Adrenal gland (tissue), 12 donors: Measurements from ENCODE around the gene CRHR1. TPM values are rescaled to one million over a fixed set of nuclear protein-coding genes. Genes with fewer than 3 reads are reported as not detected.

ENCODE experiments used
- DNase-seq, 7 donors: peaks; one replicate each; pipeline ENCODE4 v3.0.0-alpha.2; 2019 to 2020
- H3K27ac ChIP-seq, 5 donors: fragments of 200-600 bp; sonication (generic) in 4 of 5; 1 replicate in 3 of 5; 2 replicates in 2 of 5; pipeline versions ENCODE4 v1.5.1 to v1.8.0; 2016 to 2020; ENCODE audit warnings: mild to moderate bottlenecking in 1 of 5
- H3K27me3 ChIP-seq: fragments of 200-600 bp; 2 replicates; pipeline ENCODE4 v1.8.0; 2021
- H3K36me3 ChIP-seq, 2 donors: fragments of 200-600 bp; replicated peaks in 1 of 2; 1 replicate in 1 of 2; 2 replicates in 1 of 2; pipeline versions ENCODE4 v1.5.1 to v1.8.0; 2018 to 2022
- H3K4me1 ChIP-seq, 2 donors: fragments of 200-600 bp; replicated peaks in 1 of 2; 1 replicate in 1 of 2; 2 replicates in 1 of 2; pipeline versions ENCODE4 v1.5.1 to v1.8.0; 2018 to 2021
- H3K4me3 ChIP-seq, 4 donors: fragments of 200-600 bp; sonication (generic) in 3 of 4; one replicate each; pipeline ENCODE4 v1.5.1; 2016 to 2018
- H3K9me3 ChIP-seq, 3 donors: fragments of 200-600 bp; sonication (generic) in 1 of 3; replicated peaks in 1 of 3; 1 replicate in 2 of 3; 2 replicates in 1 of 3; pipeline versions ENCODE4 v1.5.1 to v1.8.0; 2016 to 2021
- POLR2A ChIP-seq, 2 donors: fragments of 450-650 bp; IDR thresholded peaks; one replicate each; pipeline ENCODE4 v1.6.1; 2017; ENCODE audit warnings: antibody characterized with exemption in 2 of 2, mild to moderate bottlenecking in 2 of 2, moderate library complexity in 1 of 2
- WGBS, 4 donors: extraction: QIAGEN DNeasy Blood & Tissue Kit in 2 of 4; methylation state at CpG; one replicate each; pipeline versions ENCODE4 v1.1.5 to v1.1.7; 2013 to 2017; 5-methylcytosine and 5-hydroxymethylcytosine counted together
- intact Hi-C, 2 donors: fragments of 100-400 bp; cut with DNase I; formaldehyde crosslinking; loops; one replicate each; pipeline versions ENCODE4 v1.14.1 to v1.15.0; 2022 to 2023
- polyA plus RNA-seq, 3 donors: library from polyadenylated mRNA; stranded (reverse); fragments of 200-250 nt in 2 of 3; fragments of 350-450 nt in 1 of 3; fragmentation: Illumina TruSeq in 1 of 3; extraction: RNeasy Lipid Tissue Mini Kit (QIAGEN cat#74804) in 1 of 3; gene quantifications; one replicate each; pipeline ENCODE4 v1.2.3, GENCODE V29; 2013 to 2014
- total RNA-seq, 9 donors: library from RNA; depleted of rRNA in 4 of 9; stranded (reverse); fragments of >200 nt in 4 of 9; fragments of 120-200 nt in 1 of 9; fragmentation: NEBNext Ultra II Directional in 1 of 9; extraction: Animal tissue kit (Norgen Biotek cat#: 25700) in 1 of 9; gene quantifications; one replicate each; pipeline versions ENCODE4 v1.1.0 to v1.2.4, GENCODE V29; 2013 to 2023
- TF ChIP-seq, protein P1 (sequence below), 6 experiments: fragments of 450-650 bp in 4 of 6; fragments of 200-600 bp in 2 of 6; sonication (generic) in 1 of 6; IDR thresholded peaks; 1 replicate in 5 of 6; 2 replicates in 1 of 6; pipeline versions ENCODE4 v1.5.1 to v1.8.0; 2016 to 2021; ENCODE audit warnings: antibody characterized with exemption in 6 of 6, mild to moderate bottlenecking in 2 of 6, moderate library complexity in 1 of 6
- donor health status: healthy with polysubstance abuse.
- donor health status: Bipolar disorder and iron deficiency.
- donor health status: DM: yes; HTN: yes; CAD: no.
- donor health status: DM: no; HTN: no; CAD: no.
- donor health status: DM: no; HTN: no; CAD: no.
- donor health status: DM: yes; HTN: yes; CAD: no.

The CRHR1 gene
- total and polyA plus RNA-seq, 12 donors = 0.27 TPM; not detected in 11

DNA sequence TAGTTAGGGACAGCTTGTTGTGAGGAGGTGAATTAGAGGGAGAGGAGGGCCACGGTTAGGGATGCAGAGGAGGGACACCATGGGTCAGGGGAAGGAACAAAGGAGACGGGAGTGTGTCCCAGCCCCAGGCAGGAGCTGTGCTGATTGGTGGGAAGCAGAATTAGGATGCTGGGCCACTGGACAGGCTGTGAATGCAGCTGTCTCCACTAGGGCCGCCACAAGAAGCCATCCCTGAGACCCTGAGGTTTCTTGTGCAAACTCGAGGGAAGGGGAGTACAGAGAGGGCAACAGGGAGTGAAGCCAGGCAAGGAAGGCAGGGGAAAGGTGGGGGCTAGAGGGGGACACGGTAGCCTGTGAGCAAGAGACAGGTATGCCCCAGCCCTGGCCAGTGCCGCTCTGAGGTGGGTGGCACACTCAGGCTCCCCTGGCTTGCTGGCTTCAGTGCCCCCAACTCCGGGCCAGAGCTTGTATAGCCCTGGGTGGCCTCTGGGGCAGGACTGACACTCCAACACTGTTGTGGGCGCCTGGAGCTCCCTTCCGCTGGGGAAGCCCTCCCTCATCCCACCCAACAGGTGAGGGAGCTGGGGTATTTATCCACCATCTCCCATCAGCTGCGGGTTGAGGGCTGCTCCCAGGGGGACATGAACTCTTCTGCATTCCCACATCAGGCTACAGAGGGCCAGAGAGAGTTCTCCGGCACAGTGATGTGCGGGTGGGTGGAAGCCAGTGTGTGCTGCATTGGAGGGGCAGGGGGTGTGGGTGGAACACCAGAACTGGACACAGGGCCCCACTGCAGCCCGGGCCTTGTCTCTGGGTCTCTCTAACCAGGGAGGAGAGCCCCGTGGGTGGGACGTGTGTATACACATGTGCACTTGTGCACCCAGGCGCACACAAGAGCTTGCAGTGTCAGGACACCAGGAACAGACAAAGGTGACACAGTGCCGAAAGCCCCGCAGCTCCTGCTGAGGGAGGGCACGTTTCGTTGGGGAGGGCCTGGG, 52.2 kb downstream of the CRHR1 start:
- DNase-seq = no peak
- H3K4me1 ChIP-seq = no peaks in the 10 kb centered on the region
- intact Hi-C loops = loop anchor here in 1 of 2 donors (10.0 kb wide), 2 partner anchors 442 to 612 kb away; partner anchors contain the start of gene FMNL1
- no peak overlapping the region for H3K27ac ChIP-seq
- 64 to 71% (median 67%) methylated on average over 12 to 20 of the region's 20 CpGs for WGBS, 4 donors
- no peaks in the 10 kb centered on the region for H3K9me3 ChIP-seq
- H3K36me3 ChIP-seq = no peaks in the 10 kb centered on the region
- H3K27me3 ChIP-seq = no peaks in the 10 kb centered on the region
- H3K4me3 ChIP-seq = no peak overlapping the region
- no peak for TF ChIP-seq POLR2A (IDR thresholded peaks at IDR 0.05)
- TF ChIP-seq, protein P1, sequence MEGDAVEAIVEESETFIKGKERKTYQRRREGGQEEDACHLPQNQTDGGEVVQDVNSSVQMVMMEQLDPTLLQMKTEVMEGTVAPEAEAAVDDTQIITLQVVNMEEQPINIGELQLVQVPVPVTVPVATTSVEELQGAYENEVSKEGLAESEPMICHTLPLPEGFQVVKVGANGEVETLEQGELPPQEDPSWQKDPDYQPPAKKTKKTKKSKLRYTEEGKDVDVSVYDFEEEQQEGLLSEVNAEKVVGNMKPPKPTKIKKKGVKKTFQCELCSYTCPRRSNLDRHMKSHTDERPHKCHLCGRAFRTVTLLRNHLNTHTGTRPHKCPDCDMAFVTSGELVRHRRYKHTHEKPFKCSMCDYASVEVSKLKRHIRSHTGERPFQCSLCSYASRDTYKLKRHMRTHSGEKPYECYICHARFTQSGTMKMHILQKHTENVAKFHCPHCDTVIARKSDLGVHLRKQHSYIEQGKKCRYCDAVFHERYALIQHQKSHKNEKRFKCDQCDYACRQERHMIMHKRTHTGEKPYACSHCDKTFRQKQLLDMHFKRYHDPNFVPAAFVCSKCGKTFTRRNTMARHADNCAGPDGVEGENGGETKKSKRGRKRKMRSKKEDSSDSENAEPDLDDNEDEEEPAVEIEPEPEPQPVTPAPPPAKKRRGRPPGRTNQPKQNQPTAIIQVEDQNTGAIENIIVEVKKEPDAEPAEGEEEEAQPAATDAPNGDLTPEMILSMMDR (IDR thresholded peaks at IDR 0.05) = no peak

DNA sequence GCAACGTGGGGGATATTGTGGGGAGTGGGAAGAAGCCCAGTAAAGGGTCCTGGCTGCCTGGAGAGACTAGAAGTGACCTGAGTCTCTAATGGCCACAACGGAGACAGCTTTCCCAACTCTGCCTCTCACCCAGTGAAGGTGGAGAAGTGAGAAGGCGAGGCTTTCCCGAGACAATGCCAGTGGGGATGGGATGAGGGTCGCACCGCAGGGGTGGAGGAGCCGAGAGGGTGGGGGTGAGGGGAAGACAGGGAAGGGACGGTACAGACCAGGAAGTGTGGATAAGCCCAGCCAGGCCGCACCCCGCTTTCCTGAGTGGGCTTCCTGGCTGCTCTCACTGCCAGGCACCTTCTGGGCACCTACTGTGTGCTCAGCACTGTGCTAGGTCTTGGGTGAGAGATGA, 53.1 kb downstream of the CRHR1 start:
- WGBS, 4 donors = 42 to 60% (median 54%) methylated on average over 10 of the region's 10 CpGs
- no peak for DNase-seq
- no peak overlapping the region for H3K4me3 ChIP-seq
- H3K36me3 ChIP-seq = no peaks in the 10 kb centered on the region
- H3K27me3 ChIP-seq = no peaks in the 10 kb centered on the region
- H3K4me1 ChIP-seq = no peaks in the 10 kb centered on the region
- TF ChIP-seq, protein P1 (IDR thresholded peaks at IDR 0.05) = no peak
- TF ChIP-seq POLR2A (IDR thresholded peaks at IDR 0.05) = no peak
- H3K27ac ChIP-seq = no peak overlapping the region
- H3K9me3 ChIP-seq = no peaks in the 10 kb centered on the region
- intact Hi-C loops = loop anchor here in 1 of 2 donors (10.0 kb wide), 2 partner anchors 442 to 612 kb away; partner anchors contain the start of gene FMNL1

DNA sequence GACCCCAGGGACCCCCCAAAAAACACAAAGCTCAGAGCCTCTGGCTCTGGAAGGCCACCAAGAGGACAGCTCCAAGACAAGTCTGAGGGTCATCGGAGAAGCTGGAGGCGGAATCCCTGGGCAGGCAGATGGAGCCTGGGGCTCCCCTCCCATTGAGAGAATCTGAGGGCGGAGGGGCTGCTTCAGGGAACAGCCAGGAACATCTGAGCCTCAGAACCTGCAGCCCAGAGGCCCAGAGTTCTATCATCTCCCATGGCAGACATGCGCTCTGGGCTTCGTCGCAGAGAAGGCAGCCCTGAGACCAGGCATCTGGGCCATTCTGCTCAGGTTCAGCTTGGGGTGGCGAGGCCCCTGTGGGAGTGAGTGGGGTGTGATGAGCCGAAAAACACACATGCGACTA, 53.5 kb downstream of the CRHR1 start:
- intact Hi-C loops = loop anchor here in 1 of 2 donors (10.0 kb wide), 2 partner anchors 443 to 613 kb away; partner anchors contain the start of gene FMNL1
- no peaks in the 10 kb centered on the region for H3K36me3 ChIP-seq
- H3K27me3 ChIP-seq = no peaks in the 10 kb centered on the region
- 70 to 91% (median 82%) methylated on average over 3 to 9 of the region's 9 CpGs for WGBS, 4 donors
- TF ChIP-seq, protein P1 (IDR thresholded peaks at IDR 0.05) = no peak
- no peak for TF ChIP-seq POLR2A (IDR thresholded peaks at IDR 0.05)
- H3K27ac ChIP-seq = no peak overlapping the region
- no peaks in the 10 kb centered on the region for H3K9me3 ChIP-seq
- no peak for DNase-seq
- H3K4me3 ChIP-seq = no peak overlapping the region
- H3K4me1 ChIP-seq = no peaks in the 10 kb centered on the region

DNA sequence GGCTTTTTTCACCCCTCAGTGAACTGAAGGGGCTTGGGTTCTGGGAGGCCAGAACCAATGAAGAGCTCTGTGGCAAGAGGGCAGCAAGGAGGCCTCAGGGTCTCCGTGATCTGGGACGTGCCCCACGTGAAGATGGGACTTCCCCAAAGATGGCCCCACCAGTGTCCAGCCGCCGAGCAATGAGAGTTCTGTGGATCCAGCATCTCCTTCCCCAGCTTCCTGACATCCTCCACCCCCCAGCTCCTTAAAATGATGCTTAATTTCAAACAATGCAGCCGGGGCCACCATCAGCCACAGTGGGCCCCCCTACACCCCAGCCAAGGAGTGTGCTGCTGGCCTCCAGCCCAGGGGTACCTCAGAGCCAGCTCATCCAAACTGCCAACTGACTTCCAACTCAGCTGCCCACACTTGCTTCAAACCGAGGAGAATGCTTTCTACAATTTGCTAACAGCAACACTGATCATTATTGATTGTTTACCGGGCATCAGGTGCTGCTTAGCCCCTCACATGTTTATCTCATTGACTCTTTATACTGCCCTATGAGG, 54.7 kb downstream of the CRHR1 start:
- no peak for DNase-seq
- H3K4me3 ChIP-seq = no peak overlapping the region
- TF ChIP-seq POLR2A (IDR thresholded peaks at IDR 0.05) = no peak
- TF ChIP-seq, protein P1 (IDR thresholded peaks at IDR 0.05) = no peak
- no peaks in the 10 kb centered on the region for H3K4me1 ChIP-seq
- H3K36me3 ChIP-seq = no peaks in the 10 kb centered on the region
- no peak overlapping the region for H3K27ac ChIP-seq
- H3K27me3 ChIP-seq = no peaks in the 10 kb centered on the region
- WGBS, 4 donors = 77 to 82% (median 80%) methylated on average over 7 to 8 of the region's 8 CpGs
- intact Hi-C loops = loop anchor here in 1 of 2 donors (10.0 kb wide), 2 partner anchors 444 to 614 kb away; partner anchors contain the start of gene FMNL1
- no peaks in the 10 kb centered on the region for H3K9me3 ChIP-seq
